ENCODE data around the gene OR8B3. TPM values are rescaled to one million over a fixed set of nuclear protein-coding genes. Genes with fewer than 3 reads are reported as not detected.

Gene OR8B3
- polyA plus RNA-seq, 5 donors, result not detected

DNA sequence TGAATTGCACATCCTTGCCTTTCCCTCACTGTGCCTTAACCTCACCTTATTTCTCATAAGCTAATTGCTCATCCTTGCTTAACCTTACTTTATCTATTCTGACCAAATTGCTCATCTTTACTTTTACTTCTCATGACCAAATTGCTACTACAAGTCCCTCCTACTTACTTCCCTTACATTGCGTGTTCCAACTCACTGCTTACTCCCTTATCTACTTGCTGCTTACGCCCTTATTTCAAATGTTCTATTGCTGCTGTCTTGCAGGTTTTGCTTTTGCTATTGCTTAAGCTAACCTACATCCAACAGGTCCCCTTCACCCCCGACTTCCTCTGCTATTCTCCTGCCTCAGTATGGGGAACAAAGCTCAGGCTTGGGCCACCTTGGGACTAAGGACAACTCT, 22.5 kb downstream of the OR8B3 start:
- no peak for DNase-seq

GRCh38 chr11:124359566-124359965, 39.3 kb downstream of the OR8B3 start:
- DNase-seq, result no peak

- no peak for DNase-seq
These were observed 52.4 kb downstream of the OR8B3 start for GRCh38 chr11:124346311-124346955.

Other genes starting within 250 kb of the OR8B3 start
- gene OR10D3, start 215.7 kb downstream of the OR8B3 start, polyA plus RNA-seq (ENCODE audit: insufficient read depth in 1 of 5, insufficient read length in 5 of 5, low replicate concordance in 1 of 5), result not detected
- not detected for gene OR8G1, start 157.9 kb downstream of the OR8B3 start, polyA plus RNA-seq (ENCODE audit: insufficient read depth in 1 of 5, insufficient read length in 5 of 5, low replicate concordance in 1 of 5)
- gene OR8G5, start 142.6 kb downstream of the OR8B3 start, polyA plus RNA-seq (ENCODE audit: insufficient read depth in 1 of 5, insufficient read length in 5 of 5, low replicate concordance in 1 of 5), result not detected
- gene OR8D1, start 85.1 kb downstream of the OR8B3 start, polyA plus RNA-seq (ENCODE audit: insufficient read depth in 1 of 5, insufficient read length in 5 of 5, low replicate concordance in 1 of 5), result not detected
- not detected for gene OR8D2, start 78.8 kb downstream of the OR8B3 start, polyA plus RNA-seq (ENCODE audit: insufficient read depth in 1 of 5, insufficient read length in 5 of 5, low replicate concordance in 1 of 5)
- gene OR8B2, start 14.5 kb downstream of the OR8B3 start, polyA plus RNA-seq (ENCODE audit: insufficient read depth in 1 of 5, insufficient read length in 5 of 5, low replicate concordance in 1 of 5), result not detected
- gene OR8B4, start 25.8 kb upstream of the OR8B3 start, polyA plus RNA-seq (ENCODE audit: insufficient read depth in 1 of 5, insufficient read length in 5 of 5, low replicate concordance in 1 of 5), result not detected
- not detected for gene OR8B8, start 46.7 kb upstream of the OR8B3 start, polyA plus RNA-seq (ENCODE audit: insufficient read depth in 1 of 5, insufficient read length in 5 of 5, low replicate concordance in 1 of 5)
- not detected for gene OR8B12, start 144.6 kb upstream of the OR8B3 start, polyA plus RNA-seq (ENCODE audit: insufficient read depth in 1 of 5, insufficient read length in 5 of 5, low replicate concordance in 1 of 5)
- gene OR8A1, start 171.0 kb upstream of the OR8B3 start, polyA plus RNA-seq (ENCODE audit: insufficient read depth in 1 of 5, insufficient read length in 5 of 5, low replicate concordance in 1 of 5), result under 1 TPM in 3 of 5 donors, not detected in 2; 0.03 to 0.06 (median 0.04) TPM
- under 1 TPM in 1 of 5 donors, not detected in 4; 0.08 TPM for gene PANX3, start 212.4 kb upstream of the OR8B3 start, polyA plus RNA-seq (ENCODE audit: insufficient read depth in 1 of 5, insufficient read length in 5 of 5, low replicate concordance in 1 of 5)
- gene TBRG1, start 223.8 kb upstream of the OR8B3 start, polyA plus RNA-seq (ENCODE audit: insufficient read depth in 1 of 5, insufficient read length in 5 of 5, low replicate concordance in 1 of 5), result 10 to 100 TPM; 34.8 to 38.9 (median 38.3) TPM

Data from right lung (tissue), 5 donors.